ENCODE measurements around the gene SIGLEC10. TPM values are rescaled to one million over a fixed set of nuclear protein-coding genes. Genes with fewer than 3 reads are reported as not detected.

SIGLEC10 gene
- total and polyA plus RNA-seq, 2 experiments from 2014 or later: not detected

- H3K27ac ChIP-seq: no peak overlapping the region
- H3K4me1 ChIP-seq (ENCODE audit: insufficient read depth): no peaks in the 10 kb centered on the region
- H3K9me3 ChIP-seq (ENCODE audit: low read depth): no peaks in the 10 kb centered on the region
- TF ChIP-seq EZH2 (IDR thresholded peaks at IDR 0.05; ENCODE audit: insufficient read depth, poor library complexity, severe bottlenecking): no peak
- TF ChIP-seq EZH2phosphoT487 (IDR thresholded peaks at IDR 0.05; ENCODE audit: insufficient read depth, low read depth): no peak
- H3K9me2 ChIP-seq (ENCODE audit: insufficient read depth): no peaks in the 10 kb centered on the region
- no peak overlapping the region for H2AFZ ChIP-seq
- H4K20me1 ChIP-seq (ENCODE audit: insufficient read depth): no peaks in the 10 kb centered on the region
- no peak overlapping the region for H3K4me3 ChIP-seq
- no peak overlapping the region for H3K4me2 ChIP-seq (ENCODE audit: unreplicated experiment)
- no peaks in the 10 kb centered on the region for H3K79me2 ChIP-seq (ENCODE audit: insufficient read depth)
- H3K27me3 ChIP-seq (replicated peaks; ENCODE audit: insufficient read depth): no peaks in the 10 kb centered on the region
- H3F3A ChIP-seq (ENCODE audit: insufficient read depth): no peaks in the 10 kb centered on the region
- no peak for DNase-seq
- no peak overlapping the region for H3K9ac ChIP-seq
- in situ Hi-C loops (cut with MboI): no loop called here
- WGBS, 2 experiments (ENCODE audit: low coverage in 1 of 2, low lambda C conversion rate in 2 of 2, missing lambda C conversion rate in 2 of 2): 59% methylated on average over 8 of the region's 8 CpGs
- no peaks in the 10 kb centered on the region for H3K36me3 ChIP-seq (ENCODE audit: low read depth)
These were observed 46.2 kb downstream of the SIGLEC10 start for GRCh38 chr19:51371186-51371690.

GRCh38 chr19:51370230-51370629 is 47.2 kb downstream of the SIGLEC10 start:
- no peak for DNase-seq
- TF ChIP-seq EZH2phosphoT487 (IDR thresholded peaks at IDR 0.05; ENCODE audit: insufficient read depth, low read depth) (no peak), EZH2 (IDR thresholded peaks at IDR 0.05; ENCODE audit: insufficient read depth, poor library complexity, severe bottlenecking) (no peak)
- 54% methylated on average over 4 of the region's 4 CpGs for WGBS, 2 experiments (ENCODE audit: low coverage in 1 of 2, low lambda C conversion rate in 2 of 2, missing lambda C conversion rate in 2 of 2)
- Histone ChIP-seq H4K20me1 (ENCODE audit: insufficient read depth) (no peaks in the 10 kb centered on the region), H3K27ac (no peak overlapping the region), H3K9me2 (ENCODE audit: insufficient read depth) (no peaks in the 10 kb centered on the region), H3K9ac (no peak overlapping the region), H3K27me3 (replicated peaks; ENCODE audit: insufficient read depth) (no peaks in the 10 kb centered on the region), H3F3A (ENCODE audit: insufficient read depth) (no peaks in the 10 kb centered on the region), H3K79me2 (ENCODE audit: insufficient read depth) (peaks cover 9% of the 10 kb centered on the region), H3K4me3 (no peak overlapping the region), H2AFZ (no peak overlapping the region), H3K4me2 (ENCODE audit: unreplicated experiment) (no peak overlapping the region), H3K9me3 (ENCODE audit: low read depth) (no peaks in the 10 kb centered on the region), H3K36me3 (ENCODE audit: low read depth) (no peaks in the 10 kb centered on the region), H3K4me1 (ENCODE audit: insufficient read depth) (0 out of 2 replicates have a peak, but pooled peaks cover 1% of the 10 kb centered on the region)
- in situ Hi-C loops (cut with MboI): no loop called here

GRCh38 chr19:51368366-51369282 is 48.8 kb downstream of the SIGLEC10 start, which contains the start of gene CLDND2:
Gene CLDND2 (minus strand): TSS chr19:51369003. CDS start chr19:51368577, 426 bp downstream.
- peak within 1 kb of the TSS; percentile 71 for H3K4me2 ChIP-seq (ENCODE audit: unreplicated experiment)
- H3K4me3 ChIP-seq: peak within 1 kb of the TSS; percentile 77
- H4K20me1 ChIP-seq (ENCODE audit: insufficient read depth): no peaks in the 10 kb centered on the region
- WGBS, 2 experiments (ENCODE audit: low coverage in 1 of 2, low lambda C conversion rate in 2 of 2, missing lambda C conversion rate in 2 of 2): 60% methylated on average over 23 of the region's 23 CpGs
- no peaks in the 10 kb centered on the region for H3K36me3 ChIP-seq (ENCODE audit: low read depth)
- H3K27ac ChIP-seq: peak within 1 kb of the TSS; percentile 69
- H3K9me3 ChIP-seq (ENCODE audit: low read depth): no peaks in the 10 kb centered on the region
- H3K9ac ChIP-seq: peak within 1 kb of the TSS; percentile 95
- in situ Hi-C loops (cut with MboI): no loop called here
- H3K27me3 ChIP-seq (replicated peaks; ENCODE audit: insufficient read depth): no peaks in the 10 kb centered on the region
- DNase-seq: no peak
- TF ChIP-seq EZH2phosphoT487 (IDR thresholded peaks at IDR 0.05; ENCODE audit: insufficient read depth, low read depth): no peak
- no peak for TF ChIP-seq EZH2 (IDR thresholded peaks at IDR 0.05; ENCODE audit: insufficient read depth, poor library complexity, severe bottlenecking)
- no peaks in the 10 kb centered on the region for H3F3A ChIP-seq (ENCODE audit: insufficient read depth)
- H3K79me2 ChIP-seq (ENCODE audit: insufficient read depth): peaks cover 25% of the 10 kb centered on the region
- H2AFZ ChIP-seq: peak within 1 kb of the TSS; percentile 87
- 0 out of 2 replicates have a peak, but pooled peaks cover 10% of the 10 kb centered on the region for H3K4me1 ChIP-seq (ENCODE audit: insufficient read depth)
- H3K9me2 ChIP-seq (ENCODE audit: insufficient read depth): no peaks in the 10 kb centered on the region

GRCh38 chr19:51367565-51368365 is 49.7 kb downstream of the SIGLEC10 start:
- TF ChIP-seq EZH2 (IDR thresholded peaks at IDR 0.05; ENCODE audit: insufficient read depth, poor library complexity, severe bottlenecking) (no peak), EZH2phosphoT487 (IDR thresholded peaks at IDR 0.05; ENCODE audit: insufficient read depth, low read depth) (no peak)
- Histone ChIP-seq H3F3A (ENCODE audit: insufficient read depth) (no peaks in the 10 kb centered on the region), H3K4me3 (peak overlapping the region; percentile 77), H3K9me2 (ENCODE audit: insufficient read depth) (no peaks in the 10 kb centered on the region), H3K9ac (peak overlapping the region; percentile 95), H3K36me3 (ENCODE audit: low read depth) (no peaks in the 10 kb centered on the region), H3K27me3 (replicated peaks; ENCODE audit: insufficient read depth) (no peaks in the 10 kb centered on the region), H3K4me1 (ENCODE audit: insufficient read depth) (peaks cover 14% of the 10 kb centered on the region; the same call in 1 of the 2 replicates), H3K9me3 (ENCODE audit: low read depth) (no peaks in the 10 kb centered on the region), H4K20me1 (ENCODE audit: insufficient read depth) (no peaks in the 10 kb centered on the region), H3K27ac (peak overlapping the region; percentile 87), H3K79me2 (ENCODE audit: insufficient read depth) (peaks cover 33% of the 10 kb centered on the region), H2AFZ (peak overlapping the region; percentile 91), H3K4me2 (ENCODE audit: unreplicated experiment) (peak overlapping the region; percentile 91)
- 1% methylated on average over 62 to 63 of the region's 64 CpGs for WGBS, 2 experiments (ENCODE audit: low coverage in 1 of 2, low lambda C conversion rate in 2 of 2, missing lambda C conversion rate in 2 of 2)
- DNase-seq: peak; percentile 99
- in situ Hi-C loops (cut with MboI): no loop called here

Measured in GM23248 (cell line).